ENCODE data around the gene ARHGAP10. TPM values are rescaled to one million over a fixed set of nuclear protein-coding genes. Genes with fewer than 3 reads are reported as not detected.

The ARHGAP10 gene
- total and polyA plus RNA-seq, 10 of the 15 experiments (the other 5 are each of a cell fraction or from before 2014, with no cell fraction given) = 1.3 to 25.8 (median 17.2) TPM

- FAIRE-seq (no peak), ATAC-seq (no peak)
- BruUV-seq (replicated peaks) = no TSS peak
These were observed 4.3 kb upstream of the ARHGAP10 start for GRCh38 chr4:147727476-147728028.

More at GRCh38 chr4:147727476-147728028, 4.3 kb upstream of the ARHGAP10 start:
- H3K9ac ChIP-seq (ENCODE audit: control insufficient read depth, insufficient read depth, low read length) = no peak overlapping the region
- intact Hi-C loops (cut with micrococcal nuclease; ENCODE audit: unreplicated experiment) (no loop called here), in situ Hi-C loops (cut with MboI) (no loop called here)
- POLR2A ChIA-PET = interaction anchor here (1.1 kb wide), 1 partner anchor 136 kb away, joined by 3 read pairs; no protein-coding TSS in a partner anchor
- no peaks in the 10 kb centered on the region for H3K27me3 ChIP-seq (replicated peaks in 1 of 2; ENCODE audit: control insufficient read depth in 2 of 2, insufficient read depth in 2 of 2, low read length in 1 of 2)
- H3K36me3 ChIP-seq (ENCODE audit: control insufficient read depth in 2 of 2, insufficient read depth in 2 of 2, low read length in 1 of 2) = no peaks in the 10 kb centered on the region
- no peak overlapping the region for H3K27ac ChIP-seq (ENCODE audit: control insufficient read depth, insufficient read depth)
- 93% methylated on average over 2 of the region's 2 CpGs for WGBS (ENCODE audit: insufficient coverage, insufficient replicate concordance, low lambda C conversion rate, missing lambda C conversion rate)
- peaks cover 12% of the 10 kb centered on the region for H3K79me2 ChIP-seq (ENCODE audit: control insufficient read depth, insufficient read depth, low read length)
- H3K4me1 ChIP-seq (ENCODE audit: control insufficient read depth, insufficient read depth, low read length) = no peaks in the 10 kb centered on the region; the same call in 1 of the 2 replicates
- TF ChIP-seq HSF1 (IDR thresholded peaks at IDR 0.05; ENCODE audit: low read depth, low read length) (no peak), ASH2L (IDR thresholded peaks at IDR 0.05; ENCODE audit: borderline replicate concordance, low read depth) (no peak), KLF5 (IDR thresholded peaks at IDR 0.05; ENCODE audit: partially characterized antibody) (no peak)
- TF ChIP-seq, protein P1, sequence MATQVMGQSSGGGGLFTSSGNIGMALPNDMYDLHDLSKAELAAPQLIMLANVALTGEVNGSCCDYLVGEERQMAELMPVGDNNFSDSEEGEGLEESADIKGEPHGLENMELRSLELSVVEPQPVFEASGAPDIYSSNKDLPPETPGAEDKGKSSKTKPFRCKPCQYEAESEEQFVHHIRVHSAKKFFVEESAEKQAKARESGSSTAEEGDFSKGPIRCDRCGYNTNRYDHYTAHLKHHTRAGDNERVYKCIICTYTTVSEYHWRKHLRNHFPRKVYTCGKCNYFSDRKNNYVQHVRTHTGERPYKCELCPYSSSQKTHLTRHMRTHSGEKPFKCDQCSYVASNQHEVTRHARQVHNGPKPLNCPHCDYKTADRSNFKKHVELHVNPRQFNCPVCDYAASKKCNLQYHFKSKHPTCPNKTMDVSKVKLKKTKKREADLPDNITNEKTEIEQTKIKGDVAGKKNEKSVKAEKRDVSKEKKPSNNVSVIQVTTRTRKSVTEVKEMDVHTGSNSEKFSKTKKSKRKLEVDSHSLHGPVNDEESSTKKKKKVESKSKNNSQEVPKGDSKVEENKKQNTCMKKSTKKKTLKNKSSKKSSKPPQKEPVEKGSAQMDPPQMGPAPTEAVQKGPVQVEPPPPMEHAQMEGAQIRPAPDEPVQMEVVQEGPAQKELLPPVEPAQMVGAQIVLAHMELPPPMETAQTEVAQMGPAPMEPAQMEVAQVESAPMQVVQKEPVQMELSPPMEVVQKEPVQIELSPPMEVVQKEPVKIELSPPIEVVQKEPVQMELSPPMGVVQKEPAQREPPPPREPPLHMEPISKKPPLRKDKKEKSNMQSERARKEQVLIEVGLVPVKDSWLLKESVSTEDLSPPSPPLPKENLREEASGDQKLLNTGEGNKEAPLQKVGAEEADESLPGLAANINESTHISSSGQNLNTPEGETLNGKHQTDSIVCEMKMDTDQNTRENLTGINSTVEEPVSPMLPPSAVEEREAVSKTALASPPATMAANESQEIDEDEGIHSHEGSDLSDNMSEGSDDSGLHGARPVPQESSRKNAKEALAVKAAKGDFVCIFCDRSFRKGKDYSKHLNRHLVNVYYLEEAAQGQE (IDR thresholded peaks at IDR 0.05; ENCODE audit: low read depth, low read length) = no peak
- H3K9me3 ChIP-seq (replicated peaks; ENCODE audit: control insufficient read depth, insufficient read depth, low read length) = no peaks in the 10 kb centered on the region
- no peak overlapping the region for H3K4me3 ChIP-seq
- CTCF ChIA-PET = interaction anchor here (1.6 to 9.1 kb wide), 2 partner anchors 14 to 137 kb away, joined by 5 to 94 read pairs; no protein-coding TSS in a partner anchor
- no peak overlapping the region for H3K4me2 ChIP-seq (ENCODE audit: control insufficient read depth, insufficient read depth)
- no peak for DNase-seq (ENCODE audit: low read depth, low spot score)
- H2AFZ ChIP-seq (ENCODE audit: control insufficient read depth, low read depth, low read length) = no peak overlapping the region
- SMC1A ChIA-PET (ENCODE audit: uncharacterized antibody, unreplicated experiment) = interaction anchor here (0.6 to 2.6 kb wide), 10 partner anchors 9 to 216 kb away, joined by 3 to 10 read pairs (median 4); no protein-coding TSS in a partner anchor
- RAD21 ChIA-PET (ENCODE audit: unreplicated experiment) = interaction anchor here (1.0 to 1.7 kb wide), 3 partner anchors 10 to 139 kb away, joined by 5 to 10 read pairs (median 6); no protein-coding TSS in a partner anchor
- H4K20me1 ChIP-seq (ENCODE audit: control insufficient read depth, insufficient read depth) = no peaks in the 10 kb centered on the region

Measured in GM12878 (cell line).